Activated CD4-positive, CD25-positive, alpha-beta regulatory T cell (primary cell): ENCODE data around the gene ERICH2.
A peak's percentile ranks its signal among the peaks of the same experiment; 100 is the strongest.

Experiments
- DNase-seq, 4 experiments: peaks; one replicate each; lab custom pipeline; 2025; lab: John Stamatoyannopoulos, UW

Gene ERICH2

GRCh38 chr2:170763232-170763631 lies 6.9 kb upstream of the ERICH2 start:
- no peak for DNase-seq

- no peak for DNase-seq
Observed at GRCh38 chr2:170764880-170765261, 5.3 kb upstream of the ERICH2 start.

- no peak for DNase-seq
Observed at GRCh38 chr2:170766693-170767092, 3.5 kb upstream of the ERICH2 start.

GRCh38 chr2:170770606-170771420 lies 635 bp downstream of the ERICH2 start:
- DNase-seq, result peak; percentile 20 to 32 (median 28)

- DNase-seq, result no peak
Observed at GRCh38 chr2:170771421-170771937, 1.3 kb downstream of the ERICH2 start.

- no peak for DNase-seq
Observed at GRCh38 chr2:170772295-170772694, 2.1 kb downstream of the ERICH2 start.

GRCh38 chr2:170774074-170774473 lies 3.9 kb downstream of the ERICH2 start:
- DNase-seq, result no peak

GRCh38 chr2:170778900-170779299 lies 8.7 kb downstream of the ERICH2 start:
- DNase-seq, result no peak

- DNase-seq, result no peak
Observed at GRCh38 chr2:170779304-170779703, 9.1 kb downstream of the ERICH2 start.

GRCh38 chr2:170782673-170783072 lies 12.5 kb downstream of the ERICH2 start:
- no peak for DNase-seq

- DNase-seq, result no peak
Observed at GRCh38 chr2:170783549-170783948, 13.4 kb downstream of the ERICH2 start.

- no peak for DNase-seq
Observed at GRCh38 chr2:170798996-170799395, 28.8 kb downstream of the ERICH2 start.

GRCh38 chr2:170806548-170806947 lies 36.4 kb downstream of the ERICH2 start:
- no peak for DNase-seq

- DNase-seq, result no peak
Observed at GRCh38 chr2:170812710-170813600, 42.8 kb downstream of the ERICH2 start.

GRCh38 chr2:170813611-170814532 lies 43.7 kb downstream of the ERICH2 start:
- DNase-seq, result no peak

- DNase-seq, result no peak
Observed at GRCh38 chr2:170814533-170815230, 44.5 kb downstream of the ERICH2 start.

GRCh38 chr2:170815311-170815710 lies 45.1 kb downstream of the ERICH2 start:
- DNase-seq, result no peak

- peak; percentile 8 to 45 (median 26) for DNase-seq
Observed at GRCh38 chr2:170815746-170816503, 45.7 kb downstream of the ERICH2 start.

GRCh38 chr2:170816504-170817092 lies 46.4 kb downstream of the ERICH2 start, which contains the start of gene GAD1:
Gene GAD1 (plus strand): TSS chr2:170816887. CDS start chr2:170818592, 1,705 bp downstream.
- peak in 2 of 4 experiments; percentile 7 to 41 for DNase-seq
